ENCODE results near the gene WIPF1.
A peak's percentile ranks its signal among the peaks of the same experiment; 100 is the strongest.

Gene WIPF1

GRCh38 chr2:174595116-174595809 lies 2.3 kb downstream of the WIPF1 start:
- no peak for DNase-seq

- no peak for DNase-seq
Measured at GRCh38 chr2:174594456-174594855, 3.1 kb downstream of the WIPF1 start.

GRCh38 chr2:174593574-174594203 lies 3.9 kb downstream of the WIPF1 start:
- DNase-seq: no peak

GRCh38 chr2:174593041-174593440 lies 4.6 kb downstream of the WIPF1 start:
- DNase-seq: no peak

- no peak for DNase-seq
Measured at GRCh38 chr2:174591740-174592139, 5.9 kb downstream of the WIPF1 start.

- DNase-seq: no peak
Measured at GRCh38 chr2:174590928-174591648, 6.5 kb downstream of the WIPF1 start.

GRCh38 chr2:174590346-174590745 lies 7.3 kb downstream of the WIPF1 start:
- no peak for DNase-seq

GRCh38 chr2:174589334-174589733 lies 8.3 kb downstream of the WIPF1 start:
- DNase-seq: no peak

GRCh38 chr2:174588463-174588862 lies 9.1 kb downstream of the WIPF1 start:
- DNase-seq: no peak

- no peak for DNase-seq
Measured at GRCh38 chr2:174587579-174587978, 10.0 kb downstream of the WIPF1 start.

GRCh38 chr2:174586418-174587295 lies 10.9 kb downstream of the WIPF1 start:
- no peak for DNase-seq

GRCh38 chr2:174585657-174586252 lies 11.8 kb downstream of the WIPF1 start:
- peak; percentile 20 for DNase-seq

GRCh38 chr2:174585146-174585545 lies 12.5 kb downstream of the WIPF1 start:
- peak; percentile 80 for DNase-seq

- DNase-seq: no peak
Measured at GRCh38 chr2:174581491-174581890, 16.1 kb downstream of the WIPF1 start.

GRCh38 chr2:174580951-174581350 lies 16.7 kb downstream of the WIPF1 start:
- no peak for DNase-seq

GRCh38 chr2:174577967-174578589 lies 19.5 kb downstream of the WIPF1 start:
- DNase-seq: no peak

- DNase-seq: no peak
Measured at GRCh38 chr2:174575124-174575776, 22.4 kb downstream of the WIPF1 start.

- DNase-seq: peak; percentile 13
Measured at GRCh38 chr2:174574657-174575056, 22.9 kb downstream of the WIPF1 start.

GRCh38 chr2:174573621-174574081 lies 24.0 kb downstream of the WIPF1 start:
- DNase-seq: no peak

- DNase-seq: no peak
Measured at GRCh38 chr2:174572556-174572955, 25.0 kb downstream of the WIPF1 start.

- no peak for DNase-seq
Measured at GRCh38 chr2:174571669-174572323, 25.8 kb downstream of the WIPF1 start.

Data from NCI-H2029 (cell line).